ENCODE measurements around the gene EVA1A.

- TF ChIP-seq CTCF (IDR thresholded peaks at IDR 0.05) (no peak), POLR2A (IDR thresholded peaks at IDR 0.05) (no peak), EP300 (IDR thresholded peaks at IDR 0.05) (no peak)
Observed at GRCh38 chr2:75539955-75540716, 20.6 kb downstream of the EVA1A start.

Data from tibial nerve (tissue), 4 donors.